Stimulated activated naive CD4-positive, alpha-beta T cell treated with Interleukin-2 at 50 U/mL for 16 hours (primary cell): Measurements from ENCODE around the gene FAHD2A.
"Not testable (repeated sequence)": the region's sequence is repeated elsewhere in the genome, so short reads cannot be mapped to it uniquely, and the experiment has no call there.

ENCODE experiments used
- DNase-seq: peaks from one replicate; lab custom pipeline; 2025; lab: John Stamatoyannopoulos, UW

The FAHD2A gene

GRCh38 chr2:95390881-95391321, 11.6 kb upstream of the FAHD2A start:
- no peak for DNase-seq

GRCh38 chr2:95391641-95392310, 10.7 kb upstream of the FAHD2A start:
- no peak for DNase-seq

GRCh38 chr2:95392320-95392719, 10.2 kb upstream of the FAHD2A start:
- no peak for DNase-seq

DNA sequence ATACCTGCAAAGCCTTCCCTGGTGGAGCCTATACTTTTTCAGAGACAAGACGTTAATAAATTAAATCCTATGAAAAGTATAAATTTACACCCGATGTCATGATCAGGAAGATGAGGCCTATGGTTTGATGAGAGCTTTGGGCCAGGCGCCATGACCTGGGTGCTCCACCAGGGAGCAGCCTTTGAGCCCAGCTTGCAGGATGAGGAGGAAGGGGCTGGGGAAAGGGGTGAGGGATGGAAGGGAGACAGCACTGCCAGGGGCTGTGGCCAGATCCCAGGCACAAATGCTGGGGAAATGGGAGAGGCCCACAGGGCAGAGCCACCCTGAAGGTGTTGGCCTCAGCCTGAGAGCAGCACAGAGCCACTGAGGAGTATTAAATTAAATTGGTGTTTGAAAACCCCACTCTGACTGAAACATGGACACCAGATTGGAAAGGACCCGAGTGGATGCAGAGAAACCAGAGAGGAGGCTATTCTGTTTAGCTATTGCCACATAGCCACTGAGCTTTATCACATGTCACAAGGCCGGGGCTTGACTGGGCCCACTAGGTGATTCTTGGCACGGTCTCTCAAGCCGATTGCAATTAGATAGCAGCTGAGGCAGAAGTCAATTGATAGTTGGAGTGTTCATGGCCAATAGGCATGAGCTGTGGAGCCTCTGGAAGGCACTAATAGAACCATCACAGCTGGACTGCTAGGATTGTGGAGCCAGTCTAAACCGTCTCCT, 9.6 kb upstream of the FAHD2A start:
- no peak for DNase-seq

DNA sequence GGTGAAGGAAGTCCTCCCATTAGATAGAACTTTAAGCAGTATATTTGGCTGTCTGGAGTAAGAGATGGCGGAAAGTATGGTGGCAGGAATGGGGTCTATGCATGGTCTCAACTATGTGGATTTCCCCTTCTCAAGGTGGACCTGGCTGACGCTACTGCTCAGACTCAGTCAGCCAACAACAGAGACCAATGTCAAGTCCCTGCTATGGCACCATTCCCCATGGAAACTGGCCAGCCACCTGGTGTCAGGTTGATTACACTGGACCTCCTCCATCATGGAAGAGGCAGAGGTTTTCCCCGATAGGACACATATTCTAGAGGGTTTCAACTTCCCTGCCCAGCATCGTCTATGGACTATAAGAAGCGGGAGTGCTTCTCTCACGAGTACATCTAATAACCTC, 8.6 kb upstream of the FAHD2A start:
- DNase-seq, result no peak

DNA sequence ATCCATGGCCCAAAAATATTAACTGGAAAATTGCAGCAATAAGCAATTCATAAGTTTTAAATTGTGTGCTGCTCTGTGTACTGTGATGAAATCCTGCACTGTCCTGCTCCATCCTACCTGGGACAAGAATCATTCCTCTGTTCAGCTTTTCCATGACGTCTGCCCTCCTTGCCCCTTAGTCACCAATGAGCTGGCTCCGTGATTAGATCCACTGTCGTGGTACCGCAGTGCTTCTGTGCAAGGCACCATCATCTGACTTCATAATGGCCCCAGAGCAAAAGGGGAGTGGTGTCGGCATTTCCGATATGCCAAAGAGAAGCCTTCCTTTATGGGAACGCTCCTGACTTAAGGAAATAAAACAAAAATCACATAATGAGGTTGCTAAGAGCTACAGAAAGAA, 3.4 kb upstream of the FAHD2A start:
- no peak for DNase-seq

GRCh38 chr2:95401480-95401879, 1.0 kb upstream of the FAHD2A start:
- no peak for DNase-seq

DNA sequence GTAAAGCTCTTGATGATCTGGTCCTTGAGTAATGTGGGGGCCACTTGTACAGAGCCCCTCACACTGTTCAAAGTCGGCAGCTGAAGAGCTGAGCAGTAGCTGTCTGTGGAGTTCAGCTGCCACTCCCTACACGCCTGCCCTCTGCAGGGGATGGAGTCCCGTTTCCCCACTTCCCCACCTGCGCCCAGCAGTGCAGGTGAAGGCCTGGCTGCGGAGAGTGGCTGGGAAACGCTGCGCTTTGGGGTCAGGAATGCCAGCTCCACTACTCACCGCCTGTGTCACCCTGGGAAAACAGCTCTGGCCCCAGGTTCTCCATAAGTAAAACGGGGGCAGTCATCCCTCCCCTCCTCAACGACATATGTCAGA, 521 bp upstream of the FAHD2A start:
- not testable (repeated sequence) for DNase-seq

DNA sequence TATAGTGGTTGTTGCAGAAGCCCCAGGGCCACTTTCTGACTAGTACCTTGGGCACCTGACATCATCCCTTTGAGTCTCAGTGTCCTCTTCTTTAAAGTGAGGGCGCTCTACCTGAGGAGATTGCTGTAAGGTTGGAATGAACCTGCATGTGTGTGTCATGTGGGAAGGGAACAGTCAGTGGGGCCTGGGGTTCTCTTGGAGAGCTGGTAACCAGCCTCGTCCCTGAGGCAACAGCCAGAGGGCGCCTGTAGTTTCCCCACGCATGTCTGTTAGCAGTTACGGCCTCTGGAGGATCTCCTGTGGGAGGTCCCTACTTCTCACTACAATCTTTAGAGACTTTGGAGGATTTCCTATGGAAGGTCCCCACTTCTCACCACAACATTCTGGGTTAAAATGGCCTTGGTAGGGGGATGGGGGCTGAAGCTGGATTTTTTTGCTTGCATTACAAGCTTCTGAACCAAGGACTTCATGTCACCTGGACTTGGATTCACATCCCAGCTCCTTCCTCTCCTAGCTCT, 755 bp downstream of the FAHD2A start:
- peak; percentile 10 for DNase-seq

- not testable (repeated sequence) for DNase-seq
Measured at GRCh38 chr2:95403824-95404223, 1.3 kb downstream of the FAHD2A start.

GRCh38 chr2:95404676-95405075, 2.2 kb downstream of the FAHD2A start:
- DNase-seq, result not testable (repeated sequence)

- DNase-seq, result not testable (repeated sequence)
Measured at GRCh38 chr2:95411239-95411638, 8.7 kb downstream of the FAHD2A start.

GRCh38 chr2:95414015-95414594, 11.6 kb downstream of the FAHD2A start:
- peak; percentile 36 for DNase-seq

DNA sequence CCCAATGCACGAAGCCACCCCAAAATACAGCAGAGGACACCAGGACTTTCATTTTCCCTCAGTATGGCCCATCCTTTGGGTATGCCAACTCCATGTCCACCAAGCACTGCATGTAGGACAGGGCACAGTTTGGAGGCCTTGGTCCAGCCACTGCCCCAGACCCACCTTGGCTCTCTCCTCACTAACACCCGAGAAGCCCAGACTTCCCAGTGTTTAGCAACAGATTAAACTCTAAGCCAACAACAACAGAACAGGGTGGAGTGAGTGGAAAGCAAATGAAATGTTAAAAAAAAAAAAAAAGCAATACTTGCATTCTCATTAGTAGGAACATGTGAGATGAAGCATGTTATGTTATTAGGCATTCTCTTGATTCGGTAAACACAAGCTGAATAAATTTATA, 12.6 kb downstream of the FAHD2A start:
- not testable (repeated sequence) for DNase-seq

- DNase-seq, result not testable (repeated sequence)
Measured at GRCh38 chr2:95415561-95415960, 13.1 kb downstream of the FAHD2A start.

GRCh38 chr2:95427196-95427867, 24.8 kb downstream of the FAHD2A start:
- not testable (repeated sequence) for DNase-seq

DNA sequence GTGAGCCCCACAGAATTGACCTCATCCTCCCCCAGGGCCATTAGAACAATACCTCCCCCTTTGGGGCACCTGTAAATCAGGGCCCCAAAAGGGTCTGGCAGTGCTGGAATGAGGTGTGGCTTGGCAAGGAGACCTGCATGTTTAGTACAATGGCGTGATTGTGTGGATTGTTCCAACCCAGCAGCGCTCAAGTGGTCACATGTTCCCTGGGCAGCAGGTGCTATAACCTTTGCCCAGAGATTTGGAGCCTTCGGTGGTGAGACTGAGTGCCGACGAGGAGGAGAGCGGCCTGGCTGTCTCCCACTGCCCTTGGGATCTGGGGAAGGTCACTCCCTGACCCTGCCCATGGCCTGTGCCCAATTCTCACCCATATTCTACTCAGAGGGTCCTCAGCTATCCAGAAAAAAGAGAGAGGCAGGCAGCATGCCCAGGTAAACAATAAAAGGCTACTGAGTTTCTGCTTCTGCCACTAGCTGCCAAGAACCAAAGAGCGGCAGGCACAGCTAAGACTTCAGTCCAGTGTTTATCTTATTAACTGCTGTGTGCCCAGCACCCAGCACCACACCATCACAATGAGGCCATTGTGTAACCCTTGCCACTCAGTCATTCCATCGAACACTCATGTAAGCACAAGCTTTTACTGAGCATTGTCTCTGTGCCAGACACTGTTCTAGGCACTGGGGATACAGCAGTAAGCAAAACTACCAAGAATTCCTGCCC, 27.4 kb downstream of the FAHD2A start:
- not testable (repeated sequence) for DNase-seq

- not testable (repeated sequence) for DNase-seq
Measured at GRCh38 chr2:95433373-95433772, 30.9 kb downstream of the FAHD2A start.

DNA sequence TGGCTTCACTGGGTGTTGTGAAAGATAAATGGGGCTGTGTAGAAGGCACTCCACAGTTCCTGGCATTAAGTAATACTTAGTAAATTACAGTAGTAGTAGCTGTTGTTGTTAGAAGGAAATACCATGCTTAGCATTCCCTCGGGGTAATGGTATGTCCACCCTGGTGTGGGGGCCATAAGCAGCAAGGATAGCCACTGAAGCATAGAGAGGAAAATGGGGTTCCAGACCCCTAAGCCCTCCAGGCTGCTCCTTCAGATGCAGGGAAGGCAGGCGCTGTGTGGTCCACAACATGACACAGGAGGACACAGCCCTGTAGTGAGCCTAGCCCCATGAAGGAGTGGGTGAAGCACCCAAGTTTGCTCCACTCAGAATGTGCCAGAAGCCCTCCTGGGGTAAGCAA, 31.5 kb downstream of the FAHD2A start:
- not testable (repeated sequence) for DNase-seq

- DNase-seq, result not testable (repeated sequence)
Measured at GRCh38 chr2:95434507-95435076, 32.1 kb downstream of the FAHD2A start.

- not testable (repeated sequence) for DNase-seq
Measured at GRCh38 chr2:95435162-95435871, 32.8 kb downstream of the FAHD2A start.
